ENCODE data around the gene ELK4. TPM values are rescaled to one million over a fixed set of nuclear protein-coding genes. Genes with fewer than 3 reads are reported as not detected.

Gene ELK4
- total and polyA plus RNA-seq, 2 of the 8 experiments (the other 6 are each of a cell fraction or from before 2014, with no cell fraction given) = 2.9 to 26.3 TPM

- Histone ChIP-seq H3K79me1 (ENCODE audit: low read depth, low read length) (no peaks in the 10 kb centered on the region), H2AFZ (ENCODE audit: low read length) (no peak overlapping the region), H2AK5ac (ENCODE audit: low read depth, low read length) (no peak overlapping the region), H3K79me2 (ENCODE audit: control insufficient read depth in 1 of 2, insufficient read depth in 2 of 2, low read length in 2 of 2) (no peaks in the 10 kb centered on the region), H3K23ac (ENCODE audit: insufficient read length) (no peak overlapping the region), H4K5ac (ENCODE audit: insufficient read length, low read depth, low read length) (no peak overlapping the region), H3K14ac (ENCODE audit: insufficient read length) (no peak overlapping the region), H4K8ac (ENCODE audit: extremely low read depth, insufficient read depth, low read length) (no peak overlapping the region), H3K4me2 (ENCODE audit: insufficient read depth in 1 of 2, low read depth in 2 of 2, low read length in 2 of 2) (no peak overlapping the region; a peak in 1 of 4 replicates), H3K9me3 (ENCODE audit: insufficient read depth in 2 of 2, low read depth in 1 of 2, low read length in 1 of 2) (no peaks in the 10 kb centered on the region), H3K4me3 (ENCODE audit: extremely low read depth in 1 of 4, insufficient read depth in 2 of 4, low read depth in 3 of 4, low read length in 4 of 4) (no peak overlapping the region), H3K27ac (ENCODE audit: low read depth, low read length) (no peak overlapping the region), H2BK20ac (ENCODE audit: low read length) (no peak overlapping the region), H3K4me1 (replicated peaks in 1 of 4; ENCODE audit: control insufficient read depth in 3 of 4, insufficient read depth in 4 of 4, low read length in 3 of 4) (peaks cover 0 to 7% (median 4%) of the 10 kb centered on the region in 4 experiments; a peak in 5 of 7 replicates), H4K20me1 (replicated peaks in 1 of 2; ENCODE audit: control insufficient read depth in 1 of 2, insufficient read depth in 2 of 2, low read length in 2 of 2) (no peaks in the 10 kb centered on the region), H4K91ac (replicated peaks; ENCODE audit: insufficient read length, low read length) (no peak overlapping the region), H2BK120ac (replicated peaks; ENCODE audit: low read depth, low read length) (no peak overlapping the region), H3K27me3 (replicated peaks in 1 of 4; ENCODE audit: control insufficient read depth in 3 of 4, extremely low read depth in 1 of 4, insufficient read depth in 3 of 4, low read length in 3 of 4) (0 out of 7 replicates have a peak, but pooled peaks cover 0 to 2% (median 0%) of the 10 kb centered on the region in 4 experiments), H3K23me2 (ENCODE audit: low read depth, low read length) (peaks cover 1% of the 10 kb centered on the region; the same call in 1 of the 2 replicates), H3K4ac (replicated peaks; ENCODE audit: insufficient read length, low read depth, low read length) (no peak overlapping the region), H3K56ac (replicated peaks; ENCODE audit: insufficient read length, low read depth, low read length) (no peak overlapping the region), H2BK5ac (ENCODE audit: low read depth, low read length) (no peak overlapping the region), H3K36me3 (ENCODE audit: control insufficient read depth in 2 of 4, insufficient read depth in 4 of 4, low read length in 3 of 4) (no peaks in the 10 kb centered on the region), H2BK15ac (ENCODE audit: low read length) (no peak overlapping the region), H2BK12ac (ENCODE audit: low read depth, low read length) (no peak overlapping the region), H3K18ac (ENCODE audit: extremely low read depth, low read length) (no peak overlapping the region), H3K9ac (replicated peaks in 1 of 4; ENCODE audit: extremely low read depth in 1 of 4, low read depth in 3 of 4, low read length in 3 of 4) (no peak overlapping the region)
- no peak for FAIRE-seq
- no peak for DNase-seq (ENCODE audit: low read depth in 1 of 2, low spot score in 2 of 2)
- ChIA-PET POLR2A (ENCODE audit: partially characterized antibody) (interaction anchor here (0.5 to 2.0 kb wide), 5 partner anchors 41 to 191 kb away, joined by 4 to 28 read pairs (median 4); partner anchors contain the start of gene ELK4), CTCF (ENCODE audit: partially characterized antibody) (interaction anchor here (0.6 to 15.6 kb wide), 46 partner anchors 8 to 387 kb away, joined by 3 to 322 read pairs (median 6); partner anchors contain the start of genes ELK4 and SLC45A3)
- TF ChIP-seq SAP30 (IDR thresholded peaks at IDR 0.05; ENCODE audit: insufficient read depth, insufficient replicate concordance, low read length) = no peak
- TF ChIP-seq JUN (IDR thresholded peaks at IDR 0.05; ENCODE audit: low read depth, low read length) = no peak
- WGBS, 2 experiments (ENCODE audit: extremely low coverage in 1 of 2, insufficient coverage in 1 of 2, insufficient read length in 1 of 2, insufficient replicate concordance in 2 of 2, low coverage in 1 of 2, low lambda C conversion rate in 2 of 2, missing lambda C conversion rate in 1 of 2) = 71% methylated on average over 9 of the region's 9 CpGs; no CpG with 5 or more reads in 1 of the 2 experiments
Observed at GRCh38 chr1:205590777-205591513, 40.9 kb downstream of the ELK4 start.
